GM19397 (cell line): Measurements from ENCODE around the gene DNAH6.

Source experiments
- ATAC-seq: cut with Tn5 transposase; IDR thresholded peaks from one replicate; pipeline ENCODE4 v1.9.1; 2021; ENCODE audit warnings: mild to moderate bottlenecking, moderate library complexity; ENCODE audit not compliant: unreplicated experiment

DNAH6 gene

DNA sequence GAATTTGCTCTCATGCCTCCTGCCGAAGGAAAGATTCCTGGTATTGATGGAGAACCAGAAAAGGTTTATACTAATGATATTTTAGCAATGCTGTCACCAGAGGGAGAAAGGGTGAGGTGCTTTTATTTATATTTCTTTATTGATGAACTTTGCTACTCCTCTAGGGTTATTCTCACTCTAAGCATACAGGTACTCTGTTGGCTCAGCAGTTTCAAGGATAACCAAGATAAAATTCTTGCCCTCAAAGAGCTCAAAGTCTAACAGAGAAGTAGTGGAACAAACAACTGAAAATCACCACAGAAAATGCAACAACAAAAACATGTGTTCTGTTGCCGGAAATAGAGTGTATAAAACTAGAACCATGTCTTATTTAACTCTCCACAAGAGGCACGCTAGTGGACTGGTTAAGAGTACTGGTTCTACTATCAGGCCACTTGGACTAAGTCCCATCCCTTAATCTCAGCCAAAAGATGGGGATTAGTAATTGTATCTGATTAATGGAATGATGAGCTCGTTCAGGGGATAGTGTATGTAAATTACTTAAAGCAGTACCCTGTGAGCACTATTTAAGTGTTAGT is 103.6 kb downstream of the DNAH6 start:
- no peak for ATAC-seq

DNA sequence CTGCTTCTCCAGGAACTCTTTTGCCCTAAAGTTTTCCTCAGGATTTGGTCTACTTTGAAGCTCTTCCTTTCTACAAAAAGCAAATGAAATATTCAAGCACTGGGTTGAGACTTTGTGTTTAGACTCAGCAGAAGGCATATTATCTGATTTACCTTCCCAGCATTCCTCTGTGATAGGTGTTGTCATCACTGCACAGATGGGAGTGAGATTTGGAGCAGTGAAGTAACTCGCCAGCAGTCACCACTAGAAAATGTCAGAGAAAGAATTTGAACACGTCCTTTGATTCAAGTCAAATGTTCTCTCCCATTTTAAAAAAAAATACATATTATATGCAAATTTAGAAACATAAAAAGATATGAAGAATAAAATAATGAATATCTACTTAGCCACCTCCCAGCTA is 112.2 kb downstream of the DNAH6 start:
- no peak for ATAC-seq

DNA sequence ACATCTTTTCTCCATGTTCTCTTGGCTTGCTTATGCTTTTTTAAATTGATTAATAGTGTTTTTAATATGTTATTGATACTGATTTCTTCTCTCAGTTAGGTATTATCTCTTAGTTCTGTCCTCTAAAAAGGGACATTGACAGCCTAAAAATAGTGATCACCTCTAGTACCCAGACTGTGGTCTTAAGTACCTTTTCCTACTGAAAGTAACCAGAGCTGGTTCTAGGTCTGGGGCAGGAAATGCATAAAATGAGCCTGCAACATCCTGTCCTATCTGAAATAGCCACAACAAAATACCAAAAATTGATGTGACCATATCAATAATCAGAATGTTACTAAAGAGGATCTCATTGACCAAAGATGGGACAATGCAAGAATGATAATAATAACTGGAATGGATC is 113.3 kb downstream of the DNAH6 start:
- ATAC-seq: no peak

DNA sequence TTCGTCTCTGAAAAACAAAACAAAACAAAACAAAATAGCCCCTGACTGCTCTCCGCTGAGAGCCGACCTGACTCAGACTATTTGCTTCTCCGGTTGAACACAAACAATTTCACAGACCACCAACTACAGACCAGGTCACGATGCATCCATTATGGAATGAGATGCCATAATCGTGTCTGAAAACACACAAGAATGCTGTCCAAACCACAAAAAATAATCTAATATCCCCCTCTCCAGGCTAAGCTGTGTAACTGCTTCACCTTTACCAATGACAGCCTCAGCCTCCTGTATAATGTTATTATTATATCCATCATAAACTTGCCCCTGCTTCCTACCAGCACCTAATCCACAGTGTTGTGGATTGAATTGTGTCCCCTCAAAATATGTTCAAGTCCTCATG is 114.7 kb downstream of the DNAH6 start:
- no peak for ATAC-seq

GRCh38 chr2:84631985-84632384 is 115.7 kb downstream of the DNAH6 start:
- ATAC-seq: no peak

DNA sequence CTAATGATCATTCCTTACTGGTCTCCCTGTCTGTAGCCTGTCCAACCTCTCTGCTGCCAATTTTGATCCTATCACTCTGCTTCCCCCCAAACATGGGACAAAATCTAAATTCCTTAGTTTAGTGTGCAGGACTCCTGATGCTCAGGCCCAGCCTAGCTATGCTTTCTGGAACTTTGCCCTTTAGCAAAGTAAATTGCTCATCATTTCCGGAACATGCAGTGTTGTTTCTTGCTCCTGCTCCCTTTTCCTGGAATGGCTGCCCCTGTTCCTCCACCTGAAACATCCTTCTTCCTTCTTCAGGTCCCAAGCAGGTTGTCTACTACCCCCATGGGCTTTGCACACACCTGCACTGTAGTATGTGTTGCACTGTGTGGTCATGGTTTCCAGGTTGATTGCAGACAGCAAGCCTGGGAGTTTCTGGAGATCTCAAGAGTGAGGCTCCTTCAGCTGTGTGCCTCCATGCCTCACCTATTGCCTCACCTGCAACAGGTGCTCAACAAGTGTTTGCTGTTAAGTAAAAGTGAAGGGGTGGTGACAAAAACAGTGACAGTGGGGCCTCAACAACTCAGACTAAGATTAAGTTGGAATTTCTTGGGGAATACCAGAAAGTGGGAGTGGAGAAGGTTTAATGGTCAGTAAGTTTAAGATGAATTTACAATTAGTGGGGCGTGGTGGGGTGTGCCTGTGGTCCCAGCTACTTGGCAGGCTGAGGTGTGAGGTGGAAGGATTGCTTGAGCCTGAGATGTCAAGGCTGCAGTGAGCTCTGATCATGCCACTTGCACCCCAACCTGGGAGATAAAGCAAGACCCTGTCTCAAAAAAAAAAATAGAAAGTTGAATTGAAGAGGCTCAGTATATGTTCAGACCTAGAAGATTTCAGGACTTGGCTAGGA is 120.0 kb downstream of the DNAH6 start:
- no peak for ATAC-seq

DNA sequence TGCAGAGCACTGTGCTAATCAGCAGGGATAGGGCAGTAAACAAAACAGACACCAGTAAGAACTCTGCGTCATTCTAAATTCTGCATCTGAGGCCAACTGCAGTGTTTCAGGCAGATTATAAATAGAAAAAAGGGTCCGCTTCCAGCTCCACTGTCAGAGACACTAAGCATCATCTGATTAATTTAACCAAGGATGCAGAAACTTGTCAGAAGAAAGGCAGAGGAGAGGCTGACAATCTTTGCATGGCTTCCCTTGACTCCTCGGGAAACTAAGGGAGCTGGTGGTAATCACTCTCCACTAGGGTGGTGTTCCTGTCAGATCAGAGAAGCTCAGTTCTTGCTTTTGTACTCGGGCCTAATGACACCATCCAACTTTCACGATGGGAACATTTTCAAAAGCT is 123.5 kb downstream of the DNAH6 start:
- no peak for ATAC-seq

GRCh38 chr2:84640411-84640810 is 124.1 kb downstream of the DNAH6 start:
- no peak for ATAC-seq

DNA sequence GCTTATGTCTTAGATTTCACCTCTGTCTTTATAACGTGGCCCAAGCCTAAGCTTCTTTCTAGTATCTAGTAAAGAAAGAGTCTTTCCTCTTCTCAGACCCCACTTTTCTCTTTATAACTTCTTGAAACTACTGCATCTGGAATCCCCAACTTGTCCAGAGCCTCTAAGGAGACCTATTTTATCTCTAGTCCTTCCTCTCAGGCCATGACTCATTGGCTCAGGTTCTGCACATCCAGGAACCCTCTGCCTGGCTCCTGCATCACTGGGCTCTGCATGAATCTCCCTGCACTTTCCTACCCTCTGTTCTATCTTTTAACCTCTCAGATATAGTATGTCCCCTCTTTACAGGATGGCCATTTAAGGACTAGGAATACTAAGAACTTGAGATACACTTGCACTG is 124.7 kb downstream of the DNAH6 start:
- ATAC-seq: no peak

GRCh38 chr2:84643991-84644390 is 127.7 kb downstream of the DNAH6 start:
- ATAC-seq: no peak

- ATAC-seq: no peak
Observed at GRCh38 chr2:84646514-84646913, 130.2 kb downstream of the DNAH6 start.

GRCh38 chr2:84647267-84647666 is 131.0 kb downstream of the DNAH6 start:
- ATAC-seq: no peak

DNA sequence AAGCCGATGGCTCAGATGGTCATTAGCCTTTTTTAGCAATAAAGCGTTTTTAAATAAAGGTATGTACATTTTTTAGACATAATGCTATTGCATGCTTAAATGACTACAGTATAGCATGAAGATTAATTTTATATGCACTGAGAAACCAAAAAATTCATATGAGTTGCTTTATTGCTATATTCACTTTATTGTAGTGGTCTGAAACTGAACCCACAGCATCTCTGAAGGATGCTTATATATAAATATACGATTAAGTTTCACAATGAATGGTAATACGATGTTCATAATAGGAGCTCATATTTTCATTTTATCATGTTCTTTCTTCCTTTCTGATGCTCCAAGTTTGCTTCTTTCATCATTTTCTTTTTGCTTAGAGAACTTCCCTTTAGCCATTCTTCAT is 132.8 kb downstream of the DNAH6 start:
- no peak for ATAC-seq

DNA sequence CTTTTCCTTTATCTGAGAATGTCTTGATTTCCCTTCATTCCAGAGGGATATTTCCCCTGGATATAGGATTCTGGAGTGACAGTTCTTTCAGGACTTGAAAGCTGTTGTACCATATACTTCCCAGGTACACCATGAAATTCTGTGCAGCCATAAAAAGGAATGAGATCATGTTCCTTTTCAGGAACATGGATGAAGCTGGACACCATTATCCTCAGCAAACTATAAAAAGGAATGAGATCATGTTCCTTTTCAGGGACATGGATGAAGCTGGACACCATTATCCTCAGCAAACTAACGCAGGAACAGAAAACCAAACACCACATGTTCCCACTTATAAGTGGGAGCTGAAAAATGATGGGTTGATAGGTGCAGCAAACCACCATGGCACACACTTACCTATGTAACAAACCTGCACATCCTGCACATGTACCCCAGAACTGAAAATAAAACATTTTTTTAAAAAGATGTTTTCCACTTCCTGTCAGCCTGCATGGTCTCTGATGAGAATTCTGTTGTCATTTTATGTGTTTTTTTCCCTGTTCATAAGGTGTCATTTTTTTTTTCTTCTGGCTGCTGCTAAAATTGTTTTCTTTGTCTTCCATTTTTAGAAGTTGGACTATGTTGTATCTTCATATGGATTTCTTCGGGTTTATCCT is 133.3 kb downstream of the DNAH6 start:
- no peak for ATAC-seq

- no peak for ATAC-seq
Observed at GRCh38 chr2:84652431-84652830, 136.1 kb downstream of the DNAH6 start.

GRCh38 chr2:84653302-84653701 is 137.0 kb downstream of the DNAH6 start:
- ATAC-seq: no peak

- ATAC-seq: no peak
Observed at GRCh38 chr2:84654414-84654813, 138.1 kb downstream of the DNAH6 start.

GRCh38 chr2:84669122-84669521 is 152.8 kb downstream of the DNAH6 start:
- ATAC-seq: no peak

DNA sequence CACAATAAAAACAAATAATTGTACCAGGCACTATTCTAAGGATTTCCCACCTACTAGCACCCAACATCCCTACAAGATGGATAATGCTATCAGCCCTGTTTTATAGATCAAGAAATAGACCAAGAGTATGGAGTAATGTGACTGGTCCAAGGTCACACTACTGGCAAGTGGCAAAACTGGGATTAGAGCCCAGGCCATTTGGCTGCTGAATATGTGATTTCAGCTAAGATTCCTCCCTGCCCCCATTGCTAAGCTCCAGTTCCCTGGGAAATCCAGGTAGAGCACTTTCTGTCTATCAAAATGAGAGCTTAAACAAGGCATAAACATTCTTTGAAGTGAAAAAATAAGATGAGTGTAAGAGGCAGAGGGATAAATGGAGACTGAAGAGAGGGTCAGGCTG is 157.8 kb downstream of the DNAH6 start:
- ATAC-seq: no peak

GRCh38 chr2:84674586-84674985 is 158.3 kb downstream of the DNAH6 start:
- ATAC-seq: no peak

- no peak for ATAC-seq
Observed at GRCh38 chr2:84676295-84676694, 160.0 kb downstream of the DNAH6 start.

GRCh38 chr2:84678214-84678613 is 161.9 kb downstream of the DNAH6 start:
- ATAC-seq: no peak
